RWPE1 (cell line): ENCODE results near the gene ACP5.
"Not testable (repeated sequence)": the region's sequence is repeated elsewhere in the genome, so short reads cannot be mapped to it uniquely, and the experiment has no call there.

Experiments
- CTCF ChIA-PET: fragments of 350-600 bp; sonication (Branson Sonifier 250); formaldehyde crosslinking; extraction: SDS; loops from one replicate; lab custom pipeline; 2021; lab: Yijun Ruan, JAX
- POLR2A ChIA-PET: fragments of 400-600 bp; formaldehyde crosslinking; extraction: SDS; loops from one replicate; lab custom pipeline; 2020; ENCODE audit warnings: antibody characterized with exemption; ENCODE audit not compliant: low non-redundant PET; lab: Yijun Ruan, JAX
- DNase-seq: peaks from one replicate; pipeline ENCODE4 v3.0.0; 2012; ENCODE audit warnings: low spot score
- H3K27ac ChIP-seq: fragments of 450-650 bp; 2 replicates; pipeline ENCODE4 v1.5.1; 2017
- CTCF ChIP-seq: fragments of 450-650 bp; conservative IDR thresholded peaks from 2 replicates; pipeline ENCODE4 v1.5.1; 2017; ENCODE audit warnings: low read depth, mild to moderate bottlenecking

The ACP5 gene

DNA sequence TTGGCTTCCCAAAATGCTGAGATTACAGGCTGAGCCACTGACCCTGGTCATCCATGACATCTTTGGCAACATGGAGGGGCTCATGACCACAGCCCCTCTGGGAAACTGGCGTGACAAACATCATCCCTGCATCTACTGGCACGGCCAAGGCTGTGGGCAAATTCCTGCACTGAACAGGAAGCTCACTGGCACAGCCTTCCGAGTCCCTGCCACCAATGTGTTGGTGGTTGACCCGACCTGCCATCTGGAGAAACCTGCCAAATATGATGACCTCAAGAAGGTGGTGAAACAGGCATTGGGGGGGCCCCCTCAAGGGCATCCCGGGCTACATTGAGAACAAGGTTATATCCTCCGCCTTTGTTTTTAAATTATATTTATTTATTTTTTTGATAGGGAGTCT, 8.9 kb upstream of the ACP5 start:
- no peak for TF ChIP-seq CTCF
- DNase-seq, result no peak
- no peak overlapping the region for H3K27ac ChIP-seq
- CTCF ChIA-PET, result interaction anchor here (0.7 to 1.1 kb wide), 2 partner anchors 28 to 69 kb away, joined by 3 to 6 read pairs; partner anchors contain the start of gene ELOF1
- POLR2A ChIA-PET, result no interaction called here

DNA sequence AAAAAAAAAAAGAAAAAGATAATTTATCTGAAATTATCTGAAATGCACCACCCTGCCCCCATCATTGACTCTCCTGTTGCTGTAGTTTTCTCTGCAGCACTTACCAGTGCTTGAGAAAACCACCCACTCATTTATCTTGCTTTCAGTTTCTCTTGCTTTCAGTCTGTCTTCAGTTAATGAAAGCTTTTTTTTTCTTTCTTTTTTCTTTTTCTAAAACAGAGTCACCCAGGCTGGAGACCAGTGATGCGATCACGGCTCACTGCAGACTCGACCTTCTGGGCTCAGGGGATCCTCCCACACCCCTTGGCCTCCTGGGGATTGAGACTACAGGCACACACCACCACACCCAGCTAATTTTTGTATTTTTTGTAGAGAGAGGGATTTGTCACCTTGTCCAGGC, 4.3 kb upstream of the ACP5 start:
- DNase-seq, result no peak
- no peak overlapping the region for H3K27ac ChIP-seq
- ChIA-PET CTCF (no interaction called here), POLR2A (interaction anchor here (0.7 kb wide), 1 partner anchor 16 kb away, joined by 9 read pairs; no protein-coding TSS in a partner anchor)
- no peak for TF ChIP-seq CTCF

DNA sequence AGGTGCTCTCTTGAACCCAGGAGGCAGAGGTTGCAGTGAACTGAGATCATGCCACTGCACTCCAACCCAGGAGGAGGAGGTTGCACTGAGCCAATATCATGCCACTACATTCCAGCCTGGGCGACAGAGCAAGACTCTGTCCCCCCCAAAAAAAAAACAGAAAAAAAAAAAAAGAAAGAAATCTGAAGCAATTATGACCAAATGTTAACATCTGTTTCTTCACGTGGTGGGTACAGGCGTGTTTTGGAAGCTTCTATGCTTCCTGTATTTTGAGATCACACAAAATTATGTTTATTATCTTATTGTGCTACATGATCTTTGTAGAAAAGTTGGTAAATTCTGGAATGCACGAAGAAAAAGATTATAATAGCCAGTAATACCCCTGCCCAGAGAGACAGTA, 2.7 kb upstream of the ACP5 start:
- ChIA-PET CTCF (interaction anchor here (0.6 kb wide), 1 partner anchor 8 kb away, joined by 4 read pairs; no protein-coding TSS in a partner anchor), POLR2A (no interaction called here)
- TF ChIP-seq CTCF, result no peak
- no peak overlapping the region for H3K27ac ChIP-seq
- no peak for DNase-seq

DNA sequence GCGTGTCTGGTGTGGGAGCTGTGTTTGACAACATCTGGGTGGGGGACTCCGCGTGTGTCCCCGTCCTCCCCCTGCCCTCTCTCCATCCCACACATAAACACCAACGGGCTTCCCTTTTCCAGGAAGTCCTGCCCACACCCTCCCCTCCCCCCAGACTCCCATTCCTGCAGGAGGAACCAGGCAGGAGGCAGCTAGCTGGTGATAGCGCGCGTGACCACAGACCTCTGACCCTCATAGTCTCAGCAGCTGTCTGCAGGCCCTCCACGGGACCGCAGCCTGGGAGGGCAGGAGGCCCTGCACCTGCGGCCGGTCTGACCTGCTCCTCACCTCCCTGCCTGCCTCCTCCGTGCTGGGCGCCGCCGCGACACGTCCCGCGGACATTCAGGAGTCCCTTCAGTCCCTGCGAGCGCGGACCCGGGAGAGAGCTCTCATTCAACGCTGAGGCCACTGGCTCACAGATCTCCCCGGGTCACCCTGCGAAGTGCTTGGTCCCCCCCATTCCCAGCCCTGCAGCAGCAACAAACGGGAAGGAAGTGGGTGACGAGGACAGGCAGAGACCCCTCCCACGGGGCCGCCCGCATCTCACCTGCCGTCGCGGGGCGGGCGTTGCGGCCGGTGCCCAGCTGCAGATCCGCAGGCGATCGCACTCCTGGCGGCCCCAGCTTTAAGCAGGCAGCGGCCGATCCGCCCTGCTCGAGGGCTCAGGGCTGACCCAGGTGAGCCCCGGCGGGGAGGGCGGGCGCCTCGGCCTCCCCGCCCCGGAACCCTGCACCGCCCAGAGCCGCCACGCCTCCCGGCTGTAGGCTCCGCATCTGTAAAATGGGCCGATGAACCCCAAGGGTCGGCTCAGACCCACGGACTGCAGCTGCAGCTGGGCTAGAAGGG, 1.1 kb upstream of the ACP5 start:
- peak overlapping the region; percentile 21; the same call in 1 of the 2 replicates for H3K27ac ChIP-seq
- CTCF ChIA-PET, result interaction anchor here (0.6 kb wide), 1 partner anchor 33 kb away, joined by 4 read pairs; no protein-coding TSS in a partner anchor
- TF ChIP-seq CTCF, result no peak
- DNase-seq, result no peak
- POLR2A ChIA-PET, result interaction anchor here (0.6 kb wide), 1 partner anchor 1326 kb away, joined by 5 read pairs; no protein-coding TSS in a partner anchor

GRCh38 chr19:11576227-11576626, 1.2 kb downstream of the ACP5 start:
- ChIA-PET POLR2A (interaction anchor here (0.6 kb wide), 1 partner anchor 17 kb away, joined by 8 read pairs; the partner anchor contains the start of gene ELOF1), CTCF (no interaction called here)
- TF ChIP-seq CTCF, result no peak
- H3K27ac ChIP-seq, result no peak overlapping the region
- no peak for DNase-seq

- no peak overlapping the region for H3K27ac ChIP-seq
- ChIA-PET CTCF (no interaction called here), POLR2A (no interaction called here)
- TF ChIP-seq CTCF, result no peak
- no peak for DNase-seq
These were observed 2.8 kb downstream of the ACP5 start for GRCh38 chr19:11574689-11575088.

- DNase-seq, H3K27ac ChIP-seq, POLR2A ChIA-PET: not testable (repeated sequence)
- CTCF ChIA-PET, result interaction anchor here (1.2 kb wide), 1 partner anchor 15 kb away, joined by 3 read pairs; the partner anchor contains the start of gene ELOF1
These were observed 3.7 kb downstream of the ACP5 start for GRCh38 chr19:11573763-11574162.

GRCh38 chr19:11573354-11573753, 4.1 kb downstream of the ACP5 start:
- DNase-seq, H3K27ac ChIP-seq, POLR2A ChIA-PET: not testable (repeated sequence)
- CTCF ChIA-PET, result interaction anchor here (0.7 to 1.2 kb wide), 2 partner anchors 14 to 108 kb away, joined by 3 to 4 read pairs; partner anchors contain the start of gene ELOF1
